HG02588 (cell line): Measurements from ENCODE around the gene TMEM240.
"Not testable (repeated sequence)": the region's sequence is repeated elsewhere in the genome, so short reads cannot be mapped to it uniquely, and the experiment has no call there.

Experiments
- ATAC-seq: cut with Tn5 transposase; IDR thresholded peaks from one replicate; pipeline ENCODE4 v1.9.1; 2021; ENCODE audit warnings: mild to moderate bottlenecking, moderate library complexity; ENCODE audit not compliant: unreplicated experiment

TMEM240 gene

GRCh38 chr1:1505801-1506200 lies 34.6 kb downstream of the TMEM240 start:
- ATAC-seq, result not testable (repeated sequence)

- ATAC-seq, result not testable (repeated sequence)
Observed at GRCh38 chr1:1505366-1505798, 35.0 kb downstream of the TMEM240 start.

- not testable (repeated sequence) for ATAC-seq
Observed at GRCh38 chr1:1504777-1505365, 35.6 kb downstream of the TMEM240 start.

GRCh38 chr1:1495461-1495975 lies 44.9 kb downstream of the TMEM240 start:
- ATAC-seq, result not testable (repeated sequence)

GRCh38 chr1:1494311-1494710 lies 46.1 kb downstream of the TMEM240 start:
- ATAC-seq, result not testable (repeated sequence)

GRCh38 chr1:1491601-1492000 lies 48.8 kb downstream of the TMEM240 start:
- ATAC-seq, result no peak

- ATAC-seq, result no peak
Observed at GRCh38 chr1:1490633-1491230, 49.7 kb downstream of the TMEM240 start.

- ATAC-seq, result no peak
Observed at GRCh38 chr1:1489861-1490260, 50.6 kb downstream of the TMEM240 start.

GRCh38 chr1:1489231-1489630 lies 51.2 kb downstream of the TMEM240 start:
- no peak for ATAC-seq

GRCh38 chr1:1487701-1488100 lies 52.7 kb downstream of the TMEM240 start:
- no peak for ATAC-seq

GRCh38 chr1:1485755-1486317 lies 54.6 kb downstream of the TMEM240 start:
- not testable (repeated sequence) for ATAC-seq

- ATAC-seq, result not testable (repeated sequence)
Observed at GRCh38 chr1:1484976-1485750, 55.3 kb downstream of the TMEM240 start.
